ENCODE results near the gene HTR4. TPM values are rescaled to one million over a fixed set of nuclear protein-coding genes. Genes with fewer than 3 reads are reported as not detected.
"Not testable (repeated sequence)": the region's sequence is repeated elsewhere in the genome, so short reads cannot be mapped to it uniquely, and the experiment has no call there.

HTR4 gene
- total RNA-seq, 1 donor from 2014 or later, result 0.22 TPM

- DNase-seq (ENCODE audit: missing footprints) (no peak), ATAC-seq (no peak)
- intact Hi-C loops (cut with DNase I), result no loop called here
Observed at GRCh38 chr5:148499452-148499851, 154.9 kb downstream of the HTR4 start.

DNA sequence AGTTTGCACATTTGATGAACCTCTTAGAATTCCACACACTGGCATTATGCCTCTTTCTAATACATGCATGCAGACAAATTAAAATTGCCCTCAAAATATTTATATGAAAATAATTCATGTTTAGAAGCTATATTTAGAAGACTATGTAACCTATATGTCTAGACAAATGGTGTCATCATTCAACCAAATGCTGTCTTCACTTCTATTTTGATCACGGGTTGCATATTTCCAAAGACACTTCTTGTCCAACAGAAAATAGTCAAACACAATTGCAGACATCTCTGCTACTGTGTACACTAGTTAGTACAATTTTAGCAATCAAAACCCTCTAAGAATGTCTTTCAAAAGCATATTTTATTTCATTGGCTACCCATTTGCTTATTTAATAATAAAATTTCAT, 156.6 kb downstream of the HTR4 start:
- ATAC-seq (no peak), DNase-seq (ENCODE audit: missing footprints) (no peak)
- intact Hi-C loops (cut with DNase I), result no loop called here

DNA sequence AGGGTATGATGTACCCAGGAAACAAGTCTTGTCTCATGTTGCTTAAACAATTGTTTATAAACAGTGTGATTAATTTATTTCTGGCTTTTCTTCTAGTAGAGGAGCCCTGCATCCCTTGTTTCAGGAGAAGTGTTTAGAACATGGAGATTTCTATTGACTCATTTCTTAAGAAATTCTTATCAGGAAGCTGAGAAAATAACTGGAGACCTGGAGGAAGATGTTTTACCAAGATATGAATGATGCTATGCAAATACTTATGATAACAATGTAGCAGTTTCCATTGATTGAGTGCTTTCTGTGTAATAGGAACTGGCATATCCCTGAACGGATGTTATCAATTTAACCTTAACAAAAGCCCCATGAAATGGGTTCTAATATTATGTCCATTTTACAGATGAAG, 162.0 kb downstream of the HTR4 start:
- DNase-seq (ENCODE audit: missing footprints) (no peak), ATAC-seq (no peak)
- intact Hi-C loops (cut with DNase I), result no loop called here

- no peak for DNase-seq (ENCODE audit: missing footprints)
- peak; percentile 7 for ATAC-seq
- intact Hi-C loops (cut with DNase I), result no loop called here
Observed at GRCh38 chr5:148491793-148492184, 162.5 kb downstream of the HTR4 start.

DNA sequence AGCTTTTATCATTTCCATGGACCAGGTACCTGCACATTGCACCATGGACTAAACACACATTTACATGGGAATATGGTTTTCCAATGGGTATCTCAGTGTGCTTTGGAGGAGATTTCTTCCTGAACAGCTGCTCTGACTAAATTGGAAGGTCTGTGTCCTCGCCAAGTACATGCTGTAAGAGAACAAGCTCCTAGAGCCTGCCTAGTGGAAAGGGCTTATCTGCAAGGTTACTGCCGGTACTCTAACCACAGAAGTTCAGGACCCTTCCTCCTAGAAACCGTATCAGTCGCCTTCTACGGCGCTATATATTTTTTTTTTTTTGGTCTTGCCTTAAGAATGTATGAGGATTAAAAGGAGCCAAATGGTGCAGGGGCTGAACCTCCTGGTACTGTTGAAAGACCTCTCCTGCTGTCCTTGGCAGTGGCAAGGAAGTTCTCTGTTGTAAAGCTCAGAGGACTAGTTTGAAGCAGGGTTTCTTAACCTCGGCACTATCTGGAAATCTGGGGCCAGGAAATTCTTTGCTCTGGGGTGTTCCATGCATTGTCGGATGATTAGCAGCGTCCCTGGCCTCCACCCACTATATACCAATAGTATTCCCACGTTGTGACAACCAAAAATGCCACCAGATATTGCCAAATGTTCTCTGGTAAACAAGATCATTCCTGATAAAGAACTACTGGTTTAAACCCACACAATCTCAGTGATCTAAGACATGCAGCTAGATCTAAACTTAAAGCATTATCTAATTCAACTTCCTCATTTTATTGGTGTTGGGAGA, 163.1 kb downstream of the HTR4 start:
- ATAC-seq (peak; percentile 94), DNase-seq (ENCODE audit: missing footprints) (no peak)
- intact Hi-C loops (cut with DNase I), result no loop called here

GRCh38 chr5:148488757-148489156, 165.6 kb downstream of the HTR4 start:
- no peak for DNase-seq (ENCODE audit: missing footprints)
- ATAC-seq, result no peak
- intact Hi-C loops (cut with DNase I), result no loop called here

- DNase-seq (ENCODE audit: missing footprints) (no peak), ATAC-seq (no peak)
- intact Hi-C loops (cut with DNase I), result no loop called here
Observed at GRCh38 chr5:148486456-148486855, 167.9 kb downstream of the HTR4 start.

- intact Hi-C loops (cut with DNase I), result no loop called here
- DNase-seq (ENCODE audit: missing footprints) (no peak), ATAC-seq (no peak)
Observed at GRCh38 chr5:148484651-148485050, 169.7 kb downstream of the HTR4 start.

- DNase-seq (ENCODE audit: missing footprints) (no peak), ATAC-seq (no peak)
- intact Hi-C loops (cut with DNase I), result no loop called here
Observed at GRCh38 chr5:148483750-148484149, 170.6 kb downstream of the HTR4 start.

DNA sequence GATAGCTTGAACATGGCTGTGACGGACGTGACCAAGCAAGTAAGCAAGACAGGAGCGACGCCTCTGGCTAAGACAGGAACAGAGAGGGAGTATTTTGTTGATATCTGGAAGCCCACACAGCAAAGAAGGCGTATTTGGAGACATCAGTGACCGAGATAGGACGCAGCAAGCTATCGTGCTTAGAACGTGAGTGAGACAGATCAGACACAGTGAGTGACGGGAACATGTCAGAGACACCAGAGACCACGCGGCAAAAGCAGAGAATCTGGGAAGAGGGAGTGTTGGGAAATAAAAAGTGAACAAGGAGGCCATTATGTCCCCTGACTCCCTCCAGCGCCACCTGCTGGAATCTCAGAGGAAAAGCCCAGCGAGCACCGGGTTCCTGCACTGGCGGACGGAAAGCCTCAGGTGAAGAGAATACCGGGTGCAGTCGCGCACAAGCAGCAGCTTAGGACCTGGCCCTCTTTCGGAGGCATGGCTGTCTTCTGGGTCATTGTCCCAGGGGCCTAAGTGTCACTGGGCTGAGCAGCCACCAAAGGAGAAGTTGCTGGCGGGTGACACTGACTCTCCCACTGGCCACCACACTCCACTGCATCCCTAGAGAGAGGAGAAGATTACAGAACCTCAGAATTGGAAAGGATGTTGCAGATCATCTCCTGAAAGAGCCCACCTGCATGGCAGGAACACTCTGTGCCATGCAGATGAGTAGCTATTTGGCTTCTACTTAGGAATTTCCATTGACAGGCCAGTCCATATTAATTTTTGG, 171.4 kb downstream of the HTR4 start:
- DNase-seq (ENCODE audit: missing footprints) (peak; percentile 78), ATAC-seq (peak; percentile 40)
- intact Hi-C loops (cut with DNase I), result no loop called here

DNA sequence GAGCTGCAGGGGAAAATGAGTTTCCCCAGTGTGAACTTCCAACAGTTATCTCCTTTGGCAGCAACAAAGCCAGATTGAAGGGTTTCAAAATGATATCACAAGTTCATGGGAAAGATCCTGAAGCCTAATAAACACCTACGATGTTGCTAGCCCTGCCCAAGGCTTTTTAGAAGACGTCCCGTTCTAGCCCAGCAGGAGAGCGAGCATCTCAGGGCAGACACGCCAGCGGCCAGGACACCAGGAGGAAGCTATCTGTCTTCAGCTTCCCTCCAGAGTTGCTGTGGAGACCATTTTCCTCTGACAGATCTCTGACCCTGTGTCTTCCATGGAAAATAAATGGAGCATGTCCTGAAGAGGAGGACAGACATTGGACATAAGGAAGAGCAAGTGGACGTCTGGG, 172.1 kb downstream of the HTR4 start:
- ATAC-seq (peak; percentile 85), DNase-seq (ENCODE audit: missing footprints) (no peak)
- intact Hi-C loops (cut with DNase I), result no loop called here

- no peak for DNase-seq (ENCODE audit: missing footprints)
- intact Hi-C loops (cut with DNase I), result no loop called here
- no peak for ATAC-seq
Observed at GRCh38 chr5:148477429-148477828, 176.9 kb downstream of the HTR4 start.

DNA sequence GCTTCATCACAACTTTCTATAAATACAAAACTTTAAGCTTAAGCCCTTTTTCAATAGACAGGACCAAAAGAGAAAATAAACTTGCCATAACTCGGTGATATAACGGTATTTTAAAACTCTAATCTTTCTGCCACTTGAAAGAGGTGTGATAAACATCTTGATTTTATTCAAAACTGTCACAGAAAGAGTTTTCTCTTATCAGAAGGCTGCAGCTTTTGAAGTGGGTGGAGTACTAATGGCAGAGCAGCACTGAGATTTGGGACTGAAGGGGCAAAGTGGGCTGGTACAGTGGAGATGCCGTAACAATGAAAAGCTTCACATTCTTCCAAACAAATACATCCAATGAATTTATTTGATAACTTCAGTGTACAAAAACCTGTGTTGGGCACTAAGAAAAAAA, 178.0 kb downstream of the HTR4 start:
- intact Hi-C loops (cut with DNase I), result no loop called here
- ATAC-seq, result no peak
- no peak for DNase-seq (ENCODE audit: missing footprints)

GRCh38 chr5:148474025-148474511, 180.3 kb downstream of the HTR4 start:
- intact Hi-C loops (cut with DNase I), result no loop called here
- ATAC-seq (peak; percentile 96), DNase-seq (ENCODE audit: missing footprints) (peak; percentile 75)

GRCh38 chr5:148471379-148471778, 182.9 kb downstream of the HTR4 start:
- intact Hi-C loops (cut with DNase I), result no loop called here
- ATAC-seq, result no peak
- no peak for DNase-seq (ENCODE audit: missing footprints)

DNA sequence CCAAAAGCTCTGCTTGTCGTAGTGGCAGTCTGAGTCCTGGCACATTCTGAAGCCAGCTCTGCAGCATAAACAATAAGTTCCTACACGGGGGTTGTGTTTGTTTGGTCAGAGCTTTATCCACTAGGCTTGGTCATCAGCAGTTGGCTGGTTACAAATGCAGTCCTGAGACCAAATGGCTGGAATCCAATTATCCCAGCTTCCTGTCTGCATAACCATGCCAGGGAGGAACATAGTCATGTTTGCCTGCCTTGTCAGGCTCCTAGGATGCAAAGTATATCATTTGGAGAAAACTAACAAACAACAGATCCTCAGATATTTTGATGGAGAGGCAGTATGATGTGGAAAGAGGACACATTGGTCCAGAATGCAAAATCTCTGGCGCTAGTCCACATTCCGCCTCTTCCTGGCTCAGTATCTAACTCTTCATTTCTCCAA, 184.8 kb downstream of the HTR4 start:
- peak; percentile 53 for ATAC-seq
- DNase-seq (ENCODE audit: missing footprints), result no peak
- intact Hi-C loops (cut with DNase I), result no loop called here

DNA sequence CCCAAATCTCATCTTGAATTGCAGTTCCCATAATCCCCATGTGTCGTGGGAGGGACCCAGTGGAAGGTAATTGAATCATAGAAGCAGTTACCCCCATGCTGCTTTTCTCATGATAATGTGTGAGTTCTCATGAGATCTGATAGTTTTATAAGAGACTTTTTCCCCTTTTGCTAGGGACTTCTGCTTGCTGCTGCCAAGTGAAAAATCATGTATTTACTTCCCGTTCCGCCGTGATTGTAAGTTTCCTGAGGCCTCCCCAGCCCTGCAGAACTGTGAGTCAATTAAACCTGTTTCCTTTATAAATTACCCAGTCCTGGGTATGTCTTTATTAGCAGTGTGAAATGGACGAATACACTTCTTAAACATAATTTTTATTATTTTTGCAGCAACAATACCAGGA, 185.6 kb downstream of the HTR4 start:
- ATAC-seq; DNase-seq (ENCODE audit: missing footprints); intact Hi-C loops (cut with DNase I): not testable (repeated sequence)

GRCh38 chr5:148467958-148468357, 186.4 kb downstream of the HTR4 start:
- intact Hi-C loops (cut with DNase I), result no loop called here
- no peak for ATAC-seq

GRCh38 chr5:148466236-148466580, 188.1 kb downstream of the HTR4 start:
- intact Hi-C loops (cut with DNase I), result no loop called here
- no peak for DNase-seq (ENCODE audit: missing footprints)
- ATAC-seq, result no peak

More at GRCh38 chr5:148467958-148468357, 186.4 kb downstream of the HTR4 start:
- DNase-seq (ENCODE audit: missing footprints), result no peak
